BE2C (cell line): ENCODE measurements around the gene JPH2.

ENCODE experiments used
- DNase-seq: peaks from one replicate; pipeline ENCODE4 v3.0.0-alpha.2; 2020
- H3K27me3 ChIP-seq: fragments of 250-450 bp; sonication (Bioruptor Pico); 2 replicates; pipeline ENCODE4 v1.5.1; 2020; ENCODE audit warnings: mild to moderate bottlenecking
- H3K36me3 ChIP-seq: fragments of 250-450 bp; sonication (Bioruptor Pico); 2 replicates; pipeline ENCODE4 v1.5.1; 2020; ENCODE audit warnings: mild to moderate bottlenecking
- H3K4me1 ChIP-seq: fragments of 250-450 bp; sonication (Bioruptor Pico); 2 replicates; pipeline ENCODE4 v1.5.1; 2020
- H3K4me3 ChIP-seq: 2 replicates; pipeline ENCODE4 v1.5.1; 2011; ENCODE audit warnings: low read depth, low read length
- H3K9me3 ChIP-seq: fragments of 250-450 bp; sonication (Bioruptor Pico); 2 replicates; pipeline ENCODE4 v1.5.1; 2020
- TF ChIP-seq, protein P1 (sequence below): IDR thresholded peaks from 2 replicates; pipeline ENCODE4 v1.5.1; 2012; ENCODE audit warnings: mild to moderate bottlenecking, low read depth, low read length

The JPH2 gene

DNA sequence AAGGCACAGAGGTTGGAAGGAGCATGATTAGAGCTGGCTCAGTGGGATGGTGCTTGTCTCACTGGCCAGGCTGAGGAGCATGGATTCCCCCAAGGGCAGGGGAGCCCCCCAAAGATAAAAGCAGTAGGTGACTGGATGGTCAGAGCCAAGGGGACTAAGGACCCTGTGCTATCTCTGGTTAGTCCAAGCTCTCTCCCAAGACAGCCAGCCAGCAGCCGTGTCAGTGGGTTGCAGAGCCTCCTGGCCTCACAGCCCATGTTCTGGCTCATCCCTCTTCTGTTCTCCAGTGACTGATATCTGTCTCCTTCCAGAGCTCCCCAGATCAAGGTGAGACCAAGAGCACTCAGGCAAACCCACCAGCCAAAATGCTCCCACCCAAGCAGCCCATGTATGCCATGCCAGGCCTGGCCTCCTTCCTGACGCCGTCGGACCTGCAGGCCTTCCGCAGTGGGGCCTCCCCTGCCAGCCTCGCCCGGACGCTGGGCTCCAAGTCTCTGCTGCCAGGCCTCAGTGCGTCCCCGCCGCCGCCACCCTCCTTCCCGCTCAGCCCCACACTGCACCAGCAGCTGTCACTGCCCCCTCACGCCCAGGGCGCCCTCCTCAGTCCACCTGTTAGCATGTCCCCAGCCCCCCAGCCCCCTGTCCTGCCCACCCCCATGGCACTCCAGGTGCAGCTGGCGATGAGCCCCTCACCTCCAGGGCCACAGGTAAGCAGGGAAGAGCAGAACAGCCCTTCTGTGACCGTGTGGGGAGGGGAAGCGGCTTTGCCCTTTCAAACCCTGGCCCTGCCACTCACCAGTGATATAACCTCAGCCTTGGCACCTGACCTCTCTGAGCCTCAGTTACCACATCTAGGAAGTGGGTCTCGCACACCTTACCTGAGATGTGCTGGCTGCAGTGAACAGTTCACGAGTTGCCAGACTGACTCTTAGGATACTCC lies 121.3 kb downstream of the JPH2 start:
- Histone ChIP-seq H3K36me3 (no peaks in the 10 kb centered on the region), H3K4me3 (no peak overlapping the region), H3K4me1 (no peaks in the 10 kb centered on the region), H3K27me3 (no peaks in the 10 kb centered on the region), H3K9me3 (no peaks in the 10 kb centered on the region)
- TF ChIP-seq, protein P1, sequence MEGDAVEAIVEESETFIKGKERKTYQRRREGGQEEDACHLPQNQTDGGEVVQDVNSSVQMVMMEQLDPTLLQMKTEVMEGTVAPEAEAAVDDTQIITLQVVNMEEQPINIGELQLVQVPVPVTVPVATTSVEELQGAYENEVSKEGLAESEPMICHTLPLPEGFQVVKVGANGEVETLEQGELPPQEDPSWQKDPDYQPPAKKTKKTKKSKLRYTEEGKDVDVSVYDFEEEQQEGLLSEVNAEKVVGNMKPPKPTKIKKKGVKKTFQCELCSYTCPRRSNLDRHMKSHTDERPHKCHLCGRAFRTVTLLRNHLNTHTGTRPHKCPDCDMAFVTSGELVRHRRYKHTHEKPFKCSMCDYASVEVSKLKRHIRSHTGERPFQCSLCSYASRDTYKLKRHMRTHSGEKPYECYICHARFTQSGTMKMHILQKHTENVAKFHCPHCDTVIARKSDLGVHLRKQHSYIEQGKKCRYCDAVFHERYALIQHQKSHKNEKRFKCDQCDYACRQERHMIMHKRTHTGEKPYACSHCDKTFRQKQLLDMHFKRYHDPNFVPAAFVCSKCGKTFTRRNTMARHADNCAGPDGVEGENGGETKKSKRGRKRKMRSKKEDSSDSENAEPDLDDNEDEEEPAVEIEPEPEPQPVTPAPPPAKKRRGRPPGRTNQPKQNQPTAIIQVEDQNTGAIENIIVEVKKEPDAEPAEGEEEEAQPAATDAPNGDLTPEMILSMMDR, result no peak
- DNase-seq, result no peak

DNA sequence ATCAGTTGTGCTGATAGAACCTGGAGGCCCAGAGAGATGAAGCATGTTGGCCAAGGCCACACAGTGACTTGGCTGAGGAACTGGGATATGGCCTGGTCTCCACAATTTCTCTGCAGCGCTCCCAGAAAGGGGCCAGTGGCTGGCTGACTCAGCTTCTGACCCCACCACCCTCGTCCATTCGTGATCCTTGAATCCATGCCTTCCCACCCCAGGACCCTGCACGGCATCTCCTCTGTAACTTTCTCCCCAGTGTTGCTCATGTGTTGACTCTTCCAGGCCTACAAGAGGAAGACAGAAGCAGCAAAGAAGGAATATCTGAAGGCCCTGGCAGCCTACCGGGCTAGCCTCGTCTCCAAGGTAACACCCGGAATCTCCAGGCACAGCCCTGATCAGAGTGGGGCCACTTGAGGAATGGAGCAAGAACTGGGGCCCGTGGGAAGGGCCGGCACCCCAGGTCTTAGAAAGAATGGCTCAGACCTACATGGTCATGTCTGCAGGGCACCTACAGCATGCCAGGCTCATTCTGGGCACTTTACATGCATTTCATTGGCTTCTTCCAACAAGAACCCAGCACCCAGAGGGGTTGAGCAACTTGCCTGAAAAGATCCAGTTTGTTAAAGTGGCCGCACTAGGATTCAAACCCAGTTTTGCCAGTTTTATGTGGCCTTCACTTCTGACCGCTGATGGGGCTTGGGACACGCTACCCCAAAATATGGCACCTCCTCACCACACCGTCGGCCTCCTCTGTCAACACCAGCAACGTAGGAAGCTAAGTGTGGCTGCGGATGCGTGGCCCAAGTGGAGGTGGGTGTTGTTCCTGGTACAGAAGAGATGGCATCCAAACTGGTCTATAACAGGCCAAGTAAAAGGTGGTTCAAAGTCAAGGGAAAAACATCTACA lies 122.2 kb downstream of the JPH2 start:
- no peaks in the 10 kb centered on the region for H3K9me3 ChIP-seq
- H3K4me1 ChIP-seq, result no peaks in the 10 kb centered on the region
- H3K4me3 ChIP-seq, result no peak overlapping the region
- no peaks in the 10 kb centered on the region for H3K36me3 ChIP-seq
- TF ChIP-seq, protein P1, result no peak
- DNase-seq, result no peak
- H3K27me3 ChIP-seq, result no peaks in the 10 kb centered on the region
